Ascending aorta (tissue), 2 donors: Measurements from ENCODE around the gene ESM1. TPM values are rescaled to one million over a fixed set of nuclear protein-coding genes. Genes with fewer than 3 reads are reported as not detected.
A peak's percentile ranks its signal among the peaks of the same experiment; 100 is the strongest.

Experiments
- DNase-seq, 2 donors: peaks; one replicate each; pipeline ENCODE4 v3.0.0-alpha.2; 2019; ENCODE audit warnings: low spot score in 2 of 2
- H3K27ac ChIP-seq, 2 donors: fragments of 200-600 bp; sonication (generic); one replicate each; pipeline ENCODE4 v1.5.1; 2016 to 2017; ENCODE audit warnings: mild to moderate bottlenecking in 1 of 2
- H3K27me3 ChIP-seq: fragments of 200-600 bp; sonication (generic); one replicate; pipeline ENCODE4 v1.5.1; 2017
- H3K36me3 ChIP-seq, 2 donors: fragments of 200-600 bp; sonication (generic); one replicate each; pipeline ENCODE4 v1.5.1; 2016
- H3K4me1 ChIP-seq, 2 donors: fragments of 200-600 bp; sonication (generic); one replicate each; pipeline ENCODE4 v1.5.1; 2016 to 2017; ENCODE audit warnings: mild to moderate bottlenecking in 1 of 2
- H3K4me3 ChIP-seq, 2 donors: fragments of 200-600 bp; sonication (generic); one replicate each; pipeline ENCODE4 v1.5.1; 2016 to 2017; ENCODE audit warnings: mild to moderate bottlenecking in 1 of 2
- H3K9me3 ChIP-seq, 2 donors: fragments of 200-600 bp; sonication (generic); one replicate each; pipeline ENCODE4 v1.5.1; 2016
- intact Hi-C: fragments of 100-400 bp; cut with DNase I; formaldehyde crosslinking; loops from one replicate; pipeline ENCODE4 v1.15.1; 2023
- total RNA-seq: library from RNA; depleted of rRNA; stranded (reverse); fragments of >200 nt; gene quantifications from one replicate; pipeline ENCODE4 v1.1.0, GENCODE V29; 2016
- TF ChIP-seq, protein P1 (sequence below), 3 experiments: fragments of 200-600 bp in 2 of 3; fragments of 450-650 bp in 1 of 3; sonication (generic) in 2 of 3; IDR thresholded peaks; one replicate each; pipeline ENCODE4 v1.5.1; 2016 to 2019; ENCODE audit warnings: antibody characterized with exemption in 3 of 3, mild to moderate bottlenecking in 1 of 3, moderate library complexity in 1 of 3

Gene ESM1
- total RNA-seq, 1 donor from 2014 or later = not detected

DNA sequence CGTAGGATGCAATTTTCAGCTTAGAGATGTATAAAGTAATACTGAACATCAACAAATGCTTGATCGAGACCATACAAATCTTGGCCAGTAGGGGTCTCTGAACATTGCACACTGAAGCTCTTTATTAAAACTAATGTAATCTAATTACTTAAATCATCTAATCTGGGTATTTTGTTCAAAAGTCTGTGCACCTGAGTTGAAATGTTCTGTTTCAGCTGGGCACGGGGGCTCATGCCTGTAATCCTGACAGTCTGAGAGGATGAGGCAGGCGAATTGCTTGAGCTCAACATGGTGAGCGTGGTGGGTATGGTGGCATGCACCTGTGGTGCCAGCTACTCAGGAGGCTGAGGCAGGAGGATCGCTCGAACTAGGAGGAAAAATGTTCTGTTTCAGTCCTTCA, 41.0 kb downstream of the ESM1 start:
- Histone ChIP-seq H3K4me1 (no peaks in the 10 kb centered on the region), H3K4me3 (no peak overlapping the region), H3K36me3 (no peaks in the 10 kb centered on the region), H3K27ac (no peak overlapping the region), H3K9me3 (no peaks in the 10 kb centered on the region), H3K27me3 (no peaks in the 10 kb centered on the region)
- no peak for DNase-seq
- TF ChIP-seq, protein P1, sequence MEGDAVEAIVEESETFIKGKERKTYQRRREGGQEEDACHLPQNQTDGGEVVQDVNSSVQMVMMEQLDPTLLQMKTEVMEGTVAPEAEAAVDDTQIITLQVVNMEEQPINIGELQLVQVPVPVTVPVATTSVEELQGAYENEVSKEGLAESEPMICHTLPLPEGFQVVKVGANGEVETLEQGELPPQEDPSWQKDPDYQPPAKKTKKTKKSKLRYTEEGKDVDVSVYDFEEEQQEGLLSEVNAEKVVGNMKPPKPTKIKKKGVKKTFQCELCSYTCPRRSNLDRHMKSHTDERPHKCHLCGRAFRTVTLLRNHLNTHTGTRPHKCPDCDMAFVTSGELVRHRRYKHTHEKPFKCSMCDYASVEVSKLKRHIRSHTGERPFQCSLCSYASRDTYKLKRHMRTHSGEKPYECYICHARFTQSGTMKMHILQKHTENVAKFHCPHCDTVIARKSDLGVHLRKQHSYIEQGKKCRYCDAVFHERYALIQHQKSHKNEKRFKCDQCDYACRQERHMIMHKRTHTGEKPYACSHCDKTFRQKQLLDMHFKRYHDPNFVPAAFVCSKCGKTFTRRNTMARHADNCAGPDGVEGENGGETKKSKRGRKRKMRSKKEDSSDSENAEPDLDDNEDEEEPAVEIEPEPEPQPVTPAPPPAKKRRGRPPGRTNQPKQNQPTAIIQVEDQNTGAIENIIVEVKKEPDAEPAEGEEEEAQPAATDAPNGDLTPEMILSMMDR (IDR thresholded peaks at IDR 0.05) = peak; percentile 27 to 63 (median 46)
- intact Hi-C loops = loop anchor here (10.0 kb wide), 1 partner anchor 200 kb away; no protein-coding TSS in a partner anchor

DNA sequence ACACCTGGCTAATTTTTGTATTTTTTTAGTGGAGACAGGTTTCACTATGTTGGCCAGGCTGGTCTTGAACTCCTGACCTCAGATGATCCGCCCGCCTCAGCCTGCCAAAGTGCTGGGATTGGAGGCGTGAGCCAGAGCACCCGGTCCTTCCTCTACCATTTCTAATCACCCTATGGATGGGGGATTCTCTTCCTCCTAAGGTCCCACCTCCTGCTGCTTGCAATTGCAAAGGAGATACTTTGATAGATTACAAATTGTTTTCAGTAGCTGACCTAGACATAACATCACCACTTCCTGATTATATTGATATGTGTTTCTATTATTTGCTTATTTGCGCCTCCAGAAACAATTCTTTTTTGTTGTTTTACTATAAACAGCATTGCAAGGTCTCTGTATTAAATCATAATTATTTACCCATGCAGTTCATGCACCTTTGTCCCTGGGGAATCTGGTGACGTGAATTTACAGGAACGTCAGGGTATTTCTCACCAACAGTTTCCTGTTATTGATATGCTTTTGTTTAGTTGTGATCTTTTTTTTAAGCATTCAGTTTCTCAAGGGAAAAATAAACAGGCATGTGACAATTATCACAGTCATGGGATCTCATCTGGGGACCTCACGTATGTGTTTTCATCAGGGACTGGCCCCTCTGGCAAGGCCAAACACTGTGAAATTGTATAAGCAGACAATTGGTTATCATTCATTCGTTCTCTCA, 43.2 kb downstream of the ESM1 start:
- no peaks in the 10 kb centered on the region for H3K9me3 ChIP-seq
- H3K27ac ChIP-seq = no peak overlapping the region
- H3K4me3 ChIP-seq = no peak overlapping the region
- DNase-seq = no peak
- intact Hi-C loops = loop anchor here (10.0 kb wide), 1 partner anchor 203 kb away; no protein-coding TSS in a partner anchor
- TF ChIP-seq, protein P1 (IDR thresholded peaks at IDR 0.05) = no peak
- no peaks in the 10 kb centered on the region for H3K4me1 ChIP-seq
- no peaks in the 10 kb centered on the region for H3K27me3 ChIP-seq
- no peaks in the 10 kb centered on the region for H3K36me3 ChIP-seq

DNA sequence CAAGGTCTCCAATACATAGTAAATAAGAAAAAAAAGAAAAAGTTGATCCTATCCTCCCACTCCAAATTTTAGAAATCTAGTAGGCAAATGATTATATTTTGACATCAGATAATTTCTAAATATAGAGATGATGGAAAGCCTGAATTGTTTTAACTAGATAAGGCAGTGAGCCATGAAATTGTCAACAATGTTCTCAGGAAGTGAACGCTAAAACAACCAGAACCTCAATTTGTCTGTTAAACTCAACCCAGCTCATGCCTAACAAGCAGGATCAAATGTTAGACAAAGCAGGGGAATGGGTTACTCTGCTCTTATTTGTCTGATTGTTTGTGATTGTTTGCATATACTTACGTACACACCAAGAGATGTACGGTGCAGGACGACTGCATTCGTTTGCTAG, 49.2 kb downstream of the ESM1 start:
- H3K4me3 ChIP-seq = no peak overlapping the region
- no peaks in the 10 kb centered on the region for H3K4me1 ChIP-seq
- TF ChIP-seq, protein P1 (IDR thresholded peaks at IDR 0.05) = no peak
- H3K27me3 ChIP-seq = no peaks in the 10 kb centered on the region
- no peak overlapping the region for H3K27ac ChIP-seq
- no peaks in the 10 kb centered on the region for H3K9me3 ChIP-seq
- no peaks in the 10 kb centered on the region for H3K36me3 ChIP-seq
- intact Hi-C loops = no loop called here
- DNase-seq = no peak

DNA sequence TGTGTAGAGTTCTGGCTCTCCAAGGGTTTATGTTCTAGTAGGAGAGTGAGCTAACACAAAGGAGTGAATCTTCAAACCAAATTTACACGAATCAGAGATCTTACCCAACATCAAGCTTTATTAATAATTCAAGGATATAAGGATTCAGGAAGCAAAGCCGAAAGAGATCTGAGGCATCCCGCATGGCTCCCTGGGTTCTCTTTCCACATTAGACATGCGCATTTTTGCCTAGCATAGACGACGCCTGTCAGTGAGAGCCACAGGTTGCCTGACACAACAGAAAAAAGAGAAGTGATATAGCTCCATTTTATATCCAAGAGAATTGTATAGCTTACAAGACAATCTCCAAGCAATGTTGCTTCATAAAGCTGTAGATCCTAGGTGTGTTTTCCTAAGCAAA, 52.6 kb downstream of the ESM1 start:
- no peak for DNase-seq
- Histone ChIP-seq H3K27ac (no peak overlapping the region), H3K4me3 (no peak overlapping the region), H3K27me3 (no peaks in the 10 kb centered on the region), H3K9me3 (no peaks in the 10 kb centered on the region), H3K4me1 (no peaks in the 10 kb centered on the region), H3K36me3 (no peaks in the 10 kb centered on the region)
- intact Hi-C loops = no loop called here
- TF ChIP-seq, protein P1 (IDR thresholded peaks at IDR 0.05) = no peak

DNA sequence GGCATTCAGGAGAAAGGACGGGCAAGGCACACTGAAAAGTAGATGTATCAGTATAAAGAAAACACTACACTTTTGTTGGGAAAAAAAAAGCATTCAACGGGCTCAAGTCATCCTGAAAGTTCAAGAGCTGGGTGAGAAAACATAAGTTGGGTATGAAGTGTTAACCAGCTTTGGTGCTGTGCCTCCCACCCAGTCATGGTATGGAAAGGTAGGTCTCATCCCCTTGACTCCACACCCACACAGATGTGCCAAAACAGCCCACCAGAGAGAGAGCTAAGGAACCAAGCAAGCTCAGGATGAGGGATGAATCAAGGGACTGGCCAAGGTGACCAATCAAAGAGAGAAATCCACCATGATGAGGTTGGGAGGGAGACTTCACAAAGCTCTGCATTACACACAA, 54.7 kb downstream of the ESM1 start:
- intact Hi-C loops = no loop called here
- Histone ChIP-seq H3K27me3 (no peaks in the 10 kb centered on the region), H3K36me3 (no peaks in the 10 kb centered on the region), H3K4me3 (no peak overlapping the region), H3K9me3 (peaks cover 0 to 4% of the 10 kb centered on the region in 2 donors), H3K27ac (no peak overlapping the region), H3K4me1 (no peaks in the 10 kb centered on the region)
- TF ChIP-seq, protein P1 (IDR thresholded peaks at IDR 0.05) = no peak
- no peak for DNase-seq

Other genes with a start within 250 kb of the ESM1 start
- not detected for gene GZMK, start 38.7 kb upstream of the ESM1 start, total RNA-seq
- not detected for gene GZMA, start 117.1 kb upstream of the ESM1 start, total RNA-seq
- 27.9 TPM for gene GPX8, start 174.6 kb upstream of the ESM1 start, total RNA-seq
- not detected for gene CDC20B, start 187.6 kb upstream of the ESM1 start, total RNA-seq
- not detected for gene MCIDAS, start 241.7 kb upstream of the ESM1 start, total RNA-seq
- gene CCNO, start 248.0 kb upstream of the ESM1 start, total RNA-seq = 43.2 TPM